22Rv1 (cell line): Measurements from ENCODE around the gene SUGP1.

ENCODE experiments used
- CTCF ChIP-seq: fragments of 450-650 bp; IDR thresholded peaks from 2 replicates; pipeline ENCODE4 v1.5.1; 2017; ENCODE audit warnings: mild to moderate bottlenecking
- ZFX ChIP-seq: fragments of 450-650 bp; IDR thresholded peaks from 2 replicates; pipeline ENCODE4 v1.6.1; 2017; ENCODE audit warnings: antibody characterized with exemption, borderline replicate concordance

GRCh38 chr19:19262190-19263057 is 57.9 kb downstream of the SUGP1 start:
- TF ChIP-seq CTCF, result no peak
- no peak for TF ChIP-seq ZFX
